Measurements from ENCODE around the gene TRMT1.

The TRMT1 gene

DNA sequence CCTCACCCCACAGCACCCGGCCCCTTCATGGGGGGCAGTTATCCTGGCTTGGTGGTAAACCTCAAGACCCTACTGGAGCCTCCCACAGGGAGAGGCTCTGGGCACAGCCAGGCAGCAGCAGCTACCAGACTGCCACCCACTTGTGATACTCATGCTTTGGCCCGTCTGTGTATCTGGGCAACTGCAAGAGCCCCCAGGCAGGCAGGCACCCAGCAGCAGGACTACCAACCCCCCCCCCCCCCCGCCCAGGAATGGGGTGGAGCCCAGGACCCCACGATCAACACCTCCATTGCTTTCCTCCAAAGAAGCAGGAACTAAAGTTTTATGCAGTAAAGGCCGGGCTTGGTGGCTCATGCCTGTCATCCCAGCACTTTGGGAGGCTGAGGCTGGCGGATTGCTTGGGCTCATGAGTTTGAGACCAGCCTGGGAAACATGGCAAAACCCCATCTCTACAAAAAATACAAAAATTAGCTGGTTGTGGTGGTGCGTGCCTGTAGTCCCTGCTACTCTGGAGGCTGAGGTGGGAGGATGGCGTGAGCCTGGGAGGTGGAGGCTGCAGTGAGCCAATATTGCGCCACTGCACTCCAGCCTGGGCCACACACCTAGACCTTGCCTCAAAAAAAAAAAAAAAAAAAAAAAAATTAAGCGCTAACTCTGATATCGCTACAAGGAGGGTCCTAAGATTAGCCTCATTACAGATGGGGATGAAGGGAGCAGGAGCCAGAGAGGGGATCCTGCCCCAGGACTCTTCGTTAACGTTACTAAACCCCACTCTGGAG, 12.8 kb downstream of the TRMT1 start:
- in situ Hi-C loops (cut with HindIII; ENCODE audit: low sequenced_read_pairs): no loop called here

DNA sequence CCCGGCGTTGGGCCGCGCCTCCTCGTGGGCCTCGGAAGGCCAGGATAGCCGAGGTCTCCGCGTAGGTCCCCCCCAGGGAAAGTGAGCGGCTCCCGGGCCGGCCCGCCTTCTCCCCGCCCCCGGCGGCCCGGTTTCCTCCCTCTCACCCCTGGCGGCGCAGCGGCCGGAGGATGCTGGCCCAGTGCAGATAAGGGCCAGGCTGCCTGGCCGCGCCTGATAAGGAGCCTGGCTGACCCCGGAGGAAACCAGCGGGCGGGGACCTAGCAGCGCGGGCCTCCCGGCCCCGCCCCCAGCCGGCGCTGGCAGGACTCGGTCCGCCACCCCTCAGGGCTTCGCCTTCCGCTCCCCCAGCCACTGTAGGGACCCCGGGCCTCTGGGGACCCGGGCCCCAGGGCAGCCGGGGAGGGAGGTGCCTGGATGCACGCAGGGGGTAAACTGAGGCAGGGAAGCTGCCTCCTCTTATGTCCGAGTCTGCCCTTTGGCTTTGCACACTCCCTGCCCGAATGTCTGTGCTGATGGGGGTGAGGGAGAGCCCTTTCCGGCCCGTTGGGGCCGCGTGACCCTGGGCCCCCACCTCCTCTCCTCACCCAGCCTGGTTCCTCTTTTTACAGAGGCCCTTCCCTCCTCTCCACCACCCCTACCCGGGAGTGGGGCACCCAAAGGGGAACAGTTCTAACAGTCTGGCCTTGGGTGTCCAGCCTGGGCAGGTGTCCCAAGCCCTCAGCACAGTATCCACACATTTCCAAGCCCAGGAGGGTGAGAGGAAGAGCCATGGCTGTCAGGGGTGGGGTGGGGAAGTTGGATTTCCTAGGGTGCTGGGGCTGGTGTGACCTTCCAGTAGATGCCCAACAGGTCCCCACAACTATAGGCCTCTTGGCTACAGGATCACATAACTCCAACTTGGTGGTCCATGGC, 13.6 kb downstream of the TRMT1 start, which contains the start of gene LYL1:
TSS of gene LYL1 (minus strand) at position 193 of the 915 bp plus-strand sequence. CDS start 1,687 bp downstream, outside the sequence.
- in situ Hi-C loops (cut with HindIII; ENCODE audit: low sequenced_read_pairs): no loop called here

DNA sequence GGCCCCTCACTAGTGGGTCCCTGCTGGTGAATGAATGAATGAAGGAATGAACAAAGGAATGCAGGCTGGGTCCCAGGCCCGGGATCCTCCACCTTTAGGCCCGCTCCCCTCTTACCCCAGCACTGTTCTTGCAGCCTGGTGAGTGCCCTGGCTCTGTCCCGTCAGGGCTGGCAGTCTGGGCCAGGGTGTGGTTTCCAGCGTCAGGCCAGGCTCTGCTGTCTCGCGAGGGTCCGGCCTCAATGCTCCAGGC, 14.2 kb downstream of the TRMT1 start:
- in situ Hi-C loops (cut with HindIII; ENCODE audit: low sequenced_read_pairs): no loop called here

GRCh38 chr19:13101590-13102415, 14.7 kb downstream of the TRMT1 start:
- in situ Hi-C loops (cut with HindIII; ENCODE audit: low sequenced_read_pairs): no loop called here

DNA sequence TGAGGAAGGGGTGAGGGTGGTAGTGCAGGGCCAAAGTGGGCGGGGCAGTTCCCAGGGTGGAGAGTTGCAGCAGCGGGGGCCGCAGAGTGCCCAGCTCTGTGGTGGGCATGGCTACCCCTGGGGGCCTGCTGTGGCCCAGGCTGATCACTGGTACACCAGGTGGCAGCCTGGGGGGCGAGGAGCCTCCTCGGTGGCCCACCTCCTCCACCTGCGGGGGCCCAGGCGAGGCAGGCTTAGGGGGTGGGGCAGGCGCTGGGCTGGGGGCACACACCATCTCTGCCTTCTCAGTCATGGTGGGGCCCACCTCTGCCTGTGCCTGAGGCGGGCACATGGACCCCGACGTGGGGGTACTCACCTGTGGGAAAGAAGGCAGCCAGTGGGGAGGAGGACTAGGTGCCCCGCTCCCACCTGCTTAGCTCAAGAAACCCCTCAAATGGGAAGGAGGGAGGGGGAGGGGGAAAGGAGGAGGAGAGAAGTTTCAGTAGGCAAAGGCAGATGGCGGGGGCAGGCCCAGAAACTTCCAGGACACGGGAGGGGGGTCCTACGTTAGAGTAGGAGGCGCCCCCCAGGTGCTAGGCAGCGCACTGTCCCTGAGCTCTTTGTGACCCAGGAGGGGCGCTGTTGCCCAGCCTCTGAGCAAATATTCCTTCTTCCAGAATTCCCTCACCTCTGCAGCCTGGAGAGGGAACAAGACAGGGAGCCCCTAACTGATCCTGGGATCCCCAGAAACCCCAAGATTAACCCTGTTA, 15.5 kb downstream of the TRMT1 start:
- in situ Hi-C loops (cut with HindIII; ENCODE audit: low sequenced_read_pairs): no loop called here

DNA sequence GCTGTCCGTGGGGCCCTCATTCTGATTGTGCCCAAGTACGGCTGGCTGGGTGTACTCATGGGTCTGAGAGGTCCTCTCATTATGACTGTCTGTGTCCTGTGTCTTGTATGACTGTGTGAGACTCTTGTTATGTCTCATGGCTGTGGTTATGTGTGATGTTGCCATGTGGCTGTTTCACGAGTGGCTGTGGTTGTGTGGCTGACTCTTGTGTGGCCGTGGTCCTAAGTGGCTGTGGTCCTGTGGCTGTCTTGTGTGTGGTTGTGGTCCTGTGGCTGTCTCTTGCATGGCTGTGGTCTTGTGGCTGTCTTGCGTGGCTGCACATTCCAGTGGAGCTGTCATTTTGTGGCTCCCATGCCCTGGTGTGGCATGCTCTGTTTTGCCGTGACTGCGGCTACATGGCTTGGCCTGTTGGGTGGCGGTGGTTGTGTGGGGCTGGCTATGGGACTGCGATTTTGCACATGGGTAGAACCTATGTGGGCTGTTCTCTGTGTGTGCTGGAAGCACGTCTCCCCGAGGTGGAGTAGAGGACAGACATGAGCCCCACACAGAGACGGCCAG, 16.4 kb downstream of the TRMT1 start:
- in situ Hi-C loops (cut with HindIII; ENCODE audit: low sequenced_read_pairs): no loop called here

GRCh38 chr19:13099073-13099999, 17.2 kb downstream of the TRMT1 start:
- in situ Hi-C loops (cut with HindIII; ENCODE audit: low sequenced_read_pairs): no loop called here

- in situ Hi-C loops (cut with HindIII; ENCODE audit: low sequenced_read_pairs): no loop called here
Observed at GRCh38 chr19:13098277-13099072, 18.1 kb downstream of the TRMT1 start.

DNA sequence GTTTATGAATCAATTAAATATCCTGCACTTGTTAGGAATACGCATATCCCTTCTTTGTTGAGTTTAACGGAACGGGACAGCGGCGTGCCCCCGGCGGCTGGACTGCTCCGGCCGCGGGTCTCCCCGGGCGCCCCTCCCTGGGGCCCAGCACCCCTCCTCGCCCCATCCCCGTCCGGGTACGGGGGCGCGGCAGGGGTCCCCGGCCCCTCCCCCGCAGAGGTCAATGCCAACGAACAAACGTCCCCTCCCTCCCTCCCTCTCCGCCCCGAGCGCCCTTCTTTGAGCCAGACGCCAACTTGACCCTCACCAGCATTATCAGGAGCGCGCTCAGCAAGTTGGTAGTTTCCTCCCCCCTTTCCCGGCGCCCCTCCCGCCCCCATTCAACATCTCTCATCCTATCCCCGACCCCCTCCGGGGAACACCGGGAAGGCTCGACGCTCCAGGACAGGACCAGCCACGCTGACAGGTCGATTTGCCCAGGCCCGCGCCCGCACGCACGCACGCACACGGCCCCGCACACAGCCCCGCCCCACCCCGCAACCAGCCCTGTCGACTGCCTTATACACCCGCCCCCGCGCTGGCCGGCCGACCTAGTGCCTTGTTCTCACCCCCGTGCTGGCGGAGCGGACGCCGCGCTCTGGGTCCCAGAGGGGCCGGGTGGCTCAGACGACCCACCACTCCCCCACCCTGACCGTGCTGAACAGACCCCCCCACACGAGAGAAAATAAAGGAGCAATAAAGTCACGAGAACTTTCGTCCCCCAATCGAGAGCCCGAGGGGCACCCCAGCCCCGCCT, 18.9 kb downstream of the TRMT1 start:
- in situ Hi-C loops (cut with HindIII; ENCODE audit: low sequenced_read_pairs): no loop called here

DNA sequence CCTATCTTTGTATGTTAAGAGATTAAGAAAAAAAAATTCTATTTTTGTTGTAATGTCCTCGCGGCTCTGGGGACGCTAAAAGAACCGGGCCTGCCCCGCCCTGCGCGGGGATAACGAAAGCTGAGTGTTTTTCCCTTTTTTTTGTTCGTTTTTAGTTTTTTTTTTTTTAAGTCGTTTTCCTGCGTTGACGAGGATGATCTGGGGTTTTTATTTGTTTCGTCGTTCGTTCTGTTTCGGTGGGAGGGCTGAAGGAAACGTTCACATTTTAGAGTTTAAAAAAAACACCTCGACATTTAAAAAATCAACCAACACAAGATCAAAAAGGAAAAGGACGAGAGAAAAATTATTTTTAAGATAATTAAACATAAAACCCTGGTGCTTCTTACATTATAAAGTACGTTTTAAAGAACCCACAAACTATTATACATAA, 19.5 kb downstream of the TRMT1 start:
- in situ Hi-C loops (cut with HindIII; ENCODE audit: low sequenced_read_pairs): no loop called here

DNA sequence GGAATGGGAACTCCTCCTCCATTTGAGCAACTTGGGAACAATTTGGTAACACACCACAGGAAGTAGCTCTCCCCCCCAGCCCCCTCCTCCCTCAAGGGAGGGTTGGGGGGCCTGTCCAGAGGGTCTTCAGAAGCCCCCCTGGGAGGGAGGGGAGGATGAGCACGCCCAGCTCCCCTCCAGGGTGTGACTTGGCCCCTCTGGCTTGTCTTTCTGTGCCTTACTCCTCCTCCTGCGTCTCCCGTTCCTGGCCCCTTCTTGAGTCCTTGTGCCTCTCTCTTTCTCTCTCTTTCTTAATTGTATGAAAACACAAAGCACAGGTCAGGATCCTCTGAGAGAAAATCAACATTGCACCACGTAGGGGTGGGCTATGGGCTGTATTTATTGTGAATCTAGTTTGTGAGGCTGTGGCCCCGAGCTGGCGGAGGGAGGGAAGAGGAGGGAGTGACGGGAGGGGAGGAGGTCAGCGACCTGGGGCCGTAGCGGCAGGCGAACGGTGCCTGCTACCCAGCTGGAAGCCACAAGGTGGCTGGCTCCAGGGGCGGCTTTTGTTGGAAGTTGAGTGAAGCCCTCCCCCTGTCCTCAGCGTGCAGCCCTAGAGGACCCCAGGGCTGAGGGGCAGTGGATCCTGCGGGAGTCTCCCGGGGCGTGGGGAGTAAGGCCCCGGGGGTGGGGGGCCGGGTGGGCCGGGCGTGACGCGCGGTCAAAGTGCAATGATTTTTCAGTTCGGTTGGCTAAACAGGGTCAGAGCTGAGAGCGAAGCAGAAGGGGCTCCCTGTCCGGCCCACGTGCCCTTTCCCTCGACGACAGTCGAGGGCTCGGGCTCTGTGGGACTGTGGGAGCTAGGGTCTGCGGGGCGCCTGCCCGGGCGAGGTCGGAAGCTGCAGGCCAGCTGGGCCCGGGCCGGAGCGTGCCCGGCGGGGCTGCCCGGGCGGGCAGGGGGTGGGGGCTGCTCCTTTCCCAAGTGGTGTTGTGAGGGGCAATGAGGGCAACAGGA, 20.3 kb downstream of the TRMT1 start:
- in situ Hi-C loops (cut with HindIII; ENCODE audit: low sequenced_read_pairs): no loop called here

DNA sequence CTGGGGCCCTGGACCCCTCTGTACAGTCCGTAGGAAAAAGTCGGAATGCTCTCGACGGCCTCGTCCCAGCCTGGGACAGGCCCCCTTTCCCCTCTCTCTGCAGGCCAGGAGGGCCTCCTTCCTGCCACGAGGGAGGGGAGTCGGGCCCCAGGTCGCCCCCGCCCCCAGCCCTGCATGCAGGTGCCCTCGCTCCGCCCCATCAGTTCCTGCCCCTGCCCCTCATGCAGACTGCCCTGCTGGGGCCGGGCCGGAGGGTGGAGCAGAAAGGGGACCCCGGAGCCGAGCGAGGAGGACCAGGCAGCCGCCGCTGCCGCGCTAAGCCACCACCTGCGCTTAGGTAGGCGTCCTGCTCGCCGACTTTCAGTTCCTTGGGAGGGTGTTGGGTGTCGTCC, 21.2 kb downstream of the TRMT1 start:
- in situ Hi-C loops (cut with HindIII; ENCODE audit: low sequenced_read_pairs): no loop called here

DNA sequence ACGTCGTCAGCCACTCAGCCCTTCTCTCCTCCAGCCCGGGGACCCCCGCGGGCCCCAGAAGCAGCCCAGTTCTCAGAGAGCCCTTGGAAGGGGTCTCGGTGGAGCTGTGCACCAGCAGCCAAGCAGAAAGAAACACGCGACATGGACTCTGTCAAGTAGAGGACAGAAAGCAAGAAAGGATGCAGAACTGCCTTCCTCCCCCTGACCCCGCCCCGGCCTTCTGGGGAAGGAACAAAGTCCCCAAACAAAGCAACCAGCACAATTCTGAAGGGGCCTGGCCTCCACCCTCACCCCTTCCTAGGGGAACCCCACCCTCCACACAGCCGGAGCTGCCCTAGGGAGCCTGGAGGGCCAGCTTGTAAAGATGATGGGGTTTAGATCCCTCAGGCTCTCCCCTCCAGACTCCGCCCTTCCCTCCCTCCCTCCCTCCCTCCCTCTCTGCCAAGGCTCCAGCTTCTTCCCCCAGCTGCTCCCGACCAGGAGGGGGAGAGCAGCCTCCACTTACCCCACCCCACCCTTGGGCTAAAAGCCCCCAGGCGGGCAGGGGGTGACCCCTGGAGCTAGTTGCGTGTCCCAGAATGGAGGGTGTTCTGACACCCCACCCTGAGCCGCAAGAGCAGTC, 21.7 kb downstream of the TRMT1 start:
- in situ Hi-C loops (cut with HindIII; ENCODE audit: low sequenced_read_pairs): no loop called here

DNA sequence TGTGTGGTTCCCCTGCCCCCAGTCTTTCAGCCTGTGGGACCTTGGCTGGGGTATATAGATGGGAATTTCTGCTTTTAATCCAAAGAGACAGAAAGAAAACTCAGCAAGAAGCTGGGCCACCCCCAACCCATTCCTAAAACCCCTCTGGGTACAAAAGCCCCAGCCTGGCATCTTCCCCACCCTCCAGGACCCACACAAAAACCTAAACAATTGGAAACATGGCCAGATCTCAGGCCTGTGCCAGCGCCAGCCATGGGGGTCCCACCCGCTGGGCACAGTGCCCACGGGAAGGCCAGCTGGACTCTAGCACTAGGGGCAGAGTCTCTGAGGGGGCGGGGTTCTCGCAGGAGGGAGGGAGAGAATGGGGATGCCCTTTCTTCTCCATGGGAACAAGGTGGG, 22.4 kb downstream of the TRMT1 start:
- in situ Hi-C loops (cut with HindIII; ENCODE audit: low sequenced_read_pairs): no loop called here

GRCh38 chr19:13093407-13094105, 23.0 kb downstream of the TRMT1 start:
- in situ Hi-C loops (cut with HindIII; ENCODE audit: low sequenced_read_pairs): no loop called here
